GM12878 (cell line): ENCODE results near the gene CDH2. TPM values are rescaled to one million over a fixed set of nuclear protein-coding genes. Genes with fewer than 3 reads are reported as not detected.

ENCODE experiments used
- ATAC-seq: fragments of 200-7000 bp; cut with Tn5 transposase; 3 replicates; pipeline ENCODE4 v1.9.1; 2020; ENCODE audit warnings: mild to moderate bottlenecking, moderate library complexity
- BruUV-seq: library from RNA; stranded (reverse); fragments of 400-500 nt; replicated peaks from 2 replicates; lab custom pipeline; 2021; lab: Mats Ljungman, UMichigan
- CTCF ChIA-PET: fragments of 300-600 bp; sonication (Branson Sonifier 250); formaldehyde crosslinking; extraction: SDS; loops from one replicate; lab custom pipeline; 2021; ENCODE audit warnings: inconsistent platforms; lab: Yijun Ruan, JAX
- POLR2A ChIA-PET: fragments of 350-600 bp; formaldehyde crosslinking; extraction: SDS; loops from one replicate; lab custom pipeline; 2021; ENCODE audit warnings: inconsistent platforms; lab: Charles Lee
- RAD21 ChIA-PET: fragments of 300-600 bp; sonication (Branson Sonifier 250); formaldehyde crosslinking; loops from one replicate; lab custom pipeline; 2023; ENCODE audit warnings: antibody characterized with exemption; ENCODE audit not compliant: unreplicated experiment; lab: Charles Lee
- SMC1A ChIA-PET: fragments of 300-600 bp; sonication (Branson Sonifier 250); formaldehyde crosslinking; loops from one replicate; lab custom pipeline; 2023; ENCODE audit not compliant: unreplicated experiment, uncharacterized antibody; lab: Charles Lee
- DNase-seq: peaks from one replicate; pipeline ENCODE4 v3.0.0-alpha.2; 2011; ENCODE audit warnings: low read depth, low spot score
- FAIRE-seq: peaks from 3 replicates; lab custom pipeline; 2011; peaks lifted over from hg19 to GRCh38; lab: Jason Lieb, UNC
- H2AFZ ChIP-seq: 2 replicates; pipeline ENCODE4 v1.6.0; 2011; ENCODE audit warnings: low read depth, low read length, control low read depth; ENCODE audit not compliant: control insufficient read depth
- H3K27ac ChIP-seq: 2 replicates; pipeline ENCODE4 v1.5.1; 2011; ENCODE audit warnings: control low read depth; ENCODE audit not compliant: control insufficient read depth, insufficient read depth
- H3K27me3 ChIP-seq, 2 experiments: replicated peaks in 1 of 2; 2 replicates each; pipeline versions ENCODE4 v1.6.0 to v1.6.1; 2011; ENCODE audit warnings: low read length in 1 of 2; ENCODE audit not compliant: control insufficient read depth in 2 of 2, insufficient read depth in 2 of 2
- H3K36me3 ChIP-seq, 2 experiments: 2 replicates each; pipeline ENCODE4 v1.5.1; 2011; ENCODE audit warnings: low read length in 1 of 2; ENCODE audit not compliant: control insufficient read depth in 2 of 2, insufficient read depth in 2 of 2
- H3K4me1 ChIP-seq: 2 replicates; pipeline ENCODE4 v1.6.1; 2011; ENCODE audit warnings: mild to moderate bottlenecking, low read length, moderate library complexity, mixed read lengths; ENCODE audit not compliant: control insufficient read depth, insufficient read depth
- H3K4me2 ChIP-seq: 2 replicates; pipeline ENCODE4 v1.6.0; 2011; ENCODE audit warnings: control low read depth; ENCODE audit not compliant: control insufficient read depth, insufficient read depth
- H3K4me3 ChIP-seq: fragments of 200-600 bp; sonication (generic); 2 replicates; pipeline ENCODE4 v1.5.1; 2016
- H3K79me2 ChIP-seq: 2 replicates; pipeline ENCODE4 v1.6.0; 2011; ENCODE audit warnings: low read length; ENCODE audit not compliant: control insufficient read depth, insufficient read depth
- H3K9ac ChIP-seq: 2 replicates; pipeline ENCODE4 v1.8.0; 2011; ENCODE audit warnings: low read length, control low read depth, mixed read lengths; ENCODE audit not compliant: control insufficient read depth, insufficient read depth
- H3K9me3 ChIP-seq: replicated peaks from 3 replicates; pipeline ENCODE4 v1.5.1; 2011; ENCODE audit warnings: mild to moderate bottlenecking, low read length; ENCODE audit not compliant: control insufficient read depth, insufficient read depth
- H4K20me1 ChIP-seq: 2 replicates; pipeline ENCODE4 v1.6.0; 2011; ENCODE audit not compliant: control insufficient read depth, insufficient read depth
- BCLAF1 ChIP-seq: fragments of 450-650 bp; IDR thresholded peaks from 2 replicates; pipeline ENCODE4 v1.6.1; 2017; ENCODE audit warnings: antibody characterized with exemption, mild to moderate bottlenecking, moderate library complexity
- CTCF ChIP-seq, 3 experiments: IDR thresholded peaks in 2 of 3; conservative IDR thresholded peaks in 1 of 3; 2 replicates each; pipeline ENCODE4 v1.5.1; 2011; ENCODE audit warnings: low read depth in 3 of 3, low read length in 3 of 3, mild to moderate bottlenecking in 3 of 3, control low read depth in 2 of 3, moderate library complexity in 2 of 3, inconsistent platforms in 1 of 3, mixed read lengths in 1 of 3; ENCODE audit not compliant: control insufficient read depth in 2 of 3, insufficient read depth in 1 of 3; ENCODE audit errors: extremely low read depth in 1 of 3
- E4F1 ChIP-seq: fragments of 450-650 bp; IDR thresholded peaks from 2 replicates; pipeline ENCODE4 v1.6.1; 2018; ENCODE audit warnings: borderline replicate concordance, mild to moderate bottlenecking; ENCODE audit not compliant: partially characterized antibody
- HDAC2 ChIP-seq: fragments of 200-600 bp; sonication (generic); IDR thresholded peaks from 2 replicates; pipeline ENCODE4 v1.6.1; 2017
- IKZF1 ChIP-seq: fragments of 450-650 bp; conservative IDR thresholded peaks from 2 replicates; pipeline ENCODE4 v1.6.1; 2017; ENCODE audit warnings: antibody characterized with exemption, mild to moderate bottlenecking
- MAX ChIP-seq: IDR thresholded peaks from 2 replicates; pipeline ENCODE4 v1.6.1; 2012; ENCODE audit warnings: low read depth, low read length, improper control_type of control experiment
- NFXL1 ChIP-seq: fragments of 450-650 bp; IDR thresholded peaks from 2 replicates; pipeline ENCODE4 v1.6.1; 2017; ENCODE audit warnings: antibody characterized with exemption, mild to moderate bottlenecking, borderline replicate concordance
- NR2F1 ChIP-seq: fragments of 450-650 bp; conservative IDR thresholded peaks from 2 replicates; pipeline ENCODE4 v1.6.1; 2017; ENCODE audit warnings: mild to moderate bottlenecking
- SKIL ChIP-seq: fragments of 450-650 bp; IDR thresholded peaks from 2 replicates; pipeline ENCODE4 v1.6.1; 2017; ENCODE audit warnings: mild to moderate bottlenecking, low read depth, inconsistent platforms; ENCODE audit not compliant: poor library complexity, severe bottlenecking
- TAF1 ChIP-seq: IDR thresholded peaks from 2 replicates; pipeline ENCODE4 v1.6.1; 2011; ENCODE audit warnings: mild to moderate bottlenecking, low read depth, low read length, borderline replicate concordance
- WRNIP1 ChIP-seq: IDR thresholded peaks from 2 replicates; pipeline ENCODE4 v1.6.1; 2011; ENCODE audit warnings: low read depth, low read length, improper control_type of control experiment, borderline replicate concordance
- ZNF274 ChIP-seq: IDR thresholded peaks from one replicate; pipeline ENCODE4 v1.8.0; 2011; ENCODE audit not compliant: insufficient read length, insufficient read depth
- WGBS: methylation state at CpG from one replicate; pipeline ENCODE4 v1.1.6; 2016; ENCODE audit warnings: low lambda C conversion rate; ENCODE audit not compliant: insufficient replicate concordance, insufficient coverage; ENCODE audit errors: missing lambda C conversion rate; 5-methylcytosine and 5-hydroxymethylcytosine counted together
- in situ Hi-C: fragments of 300-500 bp; cut with MboI; formaldehyde crosslinking; loops from 9 replicates; pipeline ENCODE4 v1.14.3; 2018; ENCODE audit warnings: mixed read lengths
- intact Hi-C: fragments of 100-400 bp; cut with micrococcal nuclease; formaldehyde crosslinking; loops from one replicate; pipeline ENCODE4 v1.14.2; 2022; ENCODE audit not compliant: unreplicated experiment
- polyA plus RNA-seq, 11 experiments: library from polyadenylated mRNA; depleted of rRNA in 4 of 11; unstranded in 6 of 11; stranded (reverse) in 5 of 11; fragments of >200 nt; fragmentation: Nextera tagmentation in 4 of 11; fragmentation: Illumina TruSeq in 1 of 11; extraction: Ambion mirVana in 4 of 11; extraction: Trizol in 1 of 11; gene quantifications; 1 replicate in 1 of 11; 2 replicates in 10 of 11; pipeline versions ENCODE4 v1.2.1 to v1.2.3, GENCODE V29; 2011 to 2016; ENCODE audit warnings: inconsistent platforms in 2 of 11, missing spikeins in 2 of 11, low read depth in 1 of 11
- total RNA-seq, 4 experiments: library from RNA; depleted of rRNA in 3 of 4; stranded (reverse); fragments of >200 nt in 3 of 4; fragmentation: Illumina TruSeq in 1 of 4; extraction: Trizol in 1 of 4; gene quantifications; 2 replicates each; pipeline versions ENCODE4 v1.2.1 to v1.2.3, GENCODE V29; 2013 to 2021

Gene CDH2
- total and polyA plus RNA-seq, 10 of the 15 experiments (the other 5 are each of a cell fraction or from before 2014, with no cell fraction given), result 0.01 to 0.25 (median 0.06) TPM; not detected in 4

GRCh38 chr18:27942706-27943105, 234.2 kb downstream of the CDH2 start:
- DNase-seq, result no peak
- no peak overlapping the region for H3K9ac ChIP-seq
- H2AFZ ChIP-seq, result no peak overlapping the region
- H3K4me2 ChIP-seq, result no peak overlapping the region
- H3K4me3 ChIP-seq, result no peak overlapping the region
- TF ChIP-seq HDAC2 (no peak), IKZF1 (no peak), NFXL1 (no peak), CTCF (IDR thresholded peaks at IDR 0.05 in 2 of 3, conservative IDR thresholded peaks at IDR 0.05 in 1 of 3; ENCODE audit: control insufficient read depth in 2 of 3, extremely low read depth in 1 of 3, insufficient read depth in 1 of 3, low read depth in 3 of 3, low read length in 3 of 3) (no peak), E4F1 (no peak), NR2F1 (no peak), ZNF274 (no peak), MAX (no peak), BCLAF1 (no peak), SKIL (no peak), TAF1 (no peak), WRNIP1 (no peak)
- TF ChIP-seq, all 136 proteins: peak for 0
- H4K20me1 ChIP-seq, result no peaks in the 10 kb centered on the region
- CTCF ChIA-PET, result no interaction called here
- in situ Hi-C loops (no loop called here), intact Hi-C loops (no loop called here)
- H3K36me3 ChIP-seq, result no peaks in the 10 kb centered on the region
- POLR2A ChIA-PET, result no interaction called here
- H3K79me2 ChIP-seq, result no peaks in the 10 kb centered on the region
- FAIRE-seq (no peak), ATAC-seq (no peak)
- no peaks in the 10 kb centered on the region for H3K4me1 ChIP-seq
- no peak overlapping the region for H3K27ac ChIP-seq
- 28% methylated on average over 6 of the region's 6 CpGs for WGBS
- SMC1A ChIA-PET, result no interaction called here
- RAD21 ChIA-PET, result no interaction called here
- H3K27me3 ChIP-seq, result no peaks in the 10 kb centered on the region
- no TSS peak for BruUV-seq
- no peaks in the 10 kb centered on the region for H3K9me3 ChIP-seq
